H1 (cell line): ENCODE results near the gene MYH7. TPM values are rescaled to one million over a fixed set of nuclear protein-coding genes. Genes with fewer than 3 reads are reported as not detected.

Experiments
- CTCF ChIA-PET: fragments of 300-600 bp; sonication (Branson Sonifier 250); formaldehyde crosslinking; loops from one replicate; lab custom pipeline; 2021; ENCODE audit not compliant: partially characterized antibody; lab: Charles Lee
- POLR2A ChIA-PET: fragments of 300-600 bp; sonication (Branson Sonifier 250); formaldehyde crosslinking; loops from one replicate; lab custom pipeline; 2021; ENCODE audit warnings: inconsistent platforms; ENCODE audit not compliant: partially characterized antibody; lab: Charles Lee
- DNase-seq, 2 experiments: peaks; one replicate each; pipeline versions ENCODE4 v3.0.0 to v3.0.0-alpha.2; 2010 to 2022; ENCODE audit warnings: low spot score in 2 of 2, low read depth in 1 of 2, mixed read lengths in 1 of 2
- FAIRE-seq: peaks from 2 replicates; lab custom pipeline; 2011; peaks lifted over from hg19 to GRCh38; lab: Jason Lieb, UNC
- H2AFZ ChIP-seq: 2 replicates; pipeline ENCODE4 v1.8.1; 2012; ENCODE audit warnings: low read length, inconsistent platforms
- H2AK5ac ChIP-seq: 2 replicates; pipeline ENCODE4 v1.6.1; 2013; ENCODE audit warnings: low read depth, low read length
- H2BK120ac ChIP-seq: replicated peaks from 2 replicates; pipeline ENCODE3; 2013; ENCODE audit warnings: low read depth, low read length, inconsistent platforms
- H2BK12ac ChIP-seq: 2 replicates; pipeline ENCODE4 v1.6.1; 2013; ENCODE audit warnings: low read depth, low read length
- H2BK15ac ChIP-seq: 2 replicates; pipeline ENCODE4 v1.6.1; 2013; ENCODE audit warnings: low read length
- H2BK20ac ChIP-seq: 2 replicates; pipeline ENCODE4 v1.6.1; 2013; ENCODE audit warnings: low read length
- H2BK5ac ChIP-seq: 2 replicates; pipeline ENCODE4 v1.6.1; 2013; ENCODE audit warnings: low read depth, low read length
- H3K14ac ChIP-seq: 2 replicates; pipeline ENCODE4 v1.6.1; 2013; ENCODE audit warnings: inconsistent platforms; ENCODE audit not compliant: insufficient read length
- H3K18ac ChIP-seq: 2 replicates; pipeline ENCODE4 v1.6.1; 2013; ENCODE audit warnings: low read length; ENCODE audit errors: extremely low read depth
- H3K23ac ChIP-seq: 2 replicates; pipeline ENCODE4 v1.6.1; 2013; ENCODE audit warnings: inconsistent platforms; ENCODE audit not compliant: insufficient read length
- H3K23me2 ChIP-seq: 2 replicates; pipeline ENCODE4 v1.6.1; 2013; ENCODE audit warnings: low read depth, low read length
- H3K27ac ChIP-seq: 2 replicates; pipeline ENCODE4 v1.6.1; 2011; ENCODE audit warnings: low read depth, low read length, inconsistent platforms
- H3K27me3 ChIP-seq, 4 experiments: replicated peaks in 1 of 4; 1 replicate in 1 of 4; 2 replicates in 3 of 4; pipeline versions ENCODE4 v1.6.1 to v1.8.1; 2011 to 2013; ENCODE audit warnings: low read length in 3 of 4, mild to moderate bottlenecking in 3 of 4, inconsistent platforms in 2 of 4, mixed read lengths in 2 of 4, moderate library complexity in 1 of 4; ENCODE audit not compliant: control insufficient read depth in 3 of 4, insufficient read depth in 3 of 4; ENCODE audit errors: extremely low read depth in 1 of 4
- H3K36me3 ChIP-seq, 4 experiments: 2 replicates each; pipeline versions ENCODE4 v1.6.1 to v1.8.1; 2011 to 2013; ENCODE audit warnings: mild to moderate bottlenecking in 4 of 4, low read length in 3 of 4, moderate library complexity in 2 of 4, control low read depth in 1 of 4, inconsistent platforms in 1 of 4; ENCODE audit not compliant: insufficient read depth in 4 of 4, control insufficient read depth in 2 of 4
- H3K4ac ChIP-seq: replicated peaks from 2 replicates; pipeline ENCODE3; 2013; ENCODE audit warnings: low read length, low read depth, mixed read lengths, inconsistent platforms; ENCODE audit not compliant: insufficient read length
- H3K4me1 ChIP-seq, 4 experiments: replicated peaks in 1 of 4; 1 replicate in 1 of 4; 2 replicates in 3 of 4; pipeline versions ENCODE4 v1.6.1 to v1.8.1; 2011 to 2013; ENCODE audit warnings: low read length in 3 of 4, inconsistent platforms in 2 of 4, mixed read lengths in 1 of 4; ENCODE audit not compliant: insufficient read depth in 4 of 4, control insufficient read depth in 3 of 4
- H3K4me2 ChIP-seq, 2 experiments: 2 replicates each; pipeline versions ENCODE4 v1.6.1 to v1.8.1; 2011 to 2013; ENCODE audit warnings: low read depth in 2 of 2, low read length in 2 of 2, control low read depth in 1 of 2, inconsistent platforms in 1 of 2, mild to moderate bottlenecking in 1 of 2; ENCODE audit not compliant: insufficient read depth in 1 of 2
- H3K4me3 ChIP-seq, 4 experiments: fragments of 200-600, 300-600 bp in 1 of 4; sonication (generic), shearing (Covaris generic), sonication (Bioruptor Twin) in 1 of 4; 2 replicates each; pipeline versions ENCODE4 v1.5.1 to v1.8.1; 2011 to 2016; ENCODE audit warnings: low read length in 4 of 4, low read depth in 3 of 4, control low read depth in 2 of 4, inconsistent platforms in 2 of 4, mild to moderate bottlenecking in 2 of 4, mixed read lengths in 1 of 4, moderate library complexity in 1 of 4; ENCODE audit not compliant: insufficient read depth in 2 of 4; ENCODE audit errors: extremely low read depth in 1 of 4
- H3K56ac ChIP-seq: replicated peaks from 2 replicates; pipeline ENCODE3; 2013; ENCODE audit warnings: low read depth, mild to moderate bottlenecking, mixed read lengths, low read length, inconsistent platforms; ENCODE audit not compliant: insufficient read length
- H3K79me1 ChIP-seq: 2 replicates; pipeline ENCODE4 v1.6.1; 2013; ENCODE audit warnings: low read depth, low read length, control low read depth
- H3K79me2 ChIP-seq, 2 experiments: 2 replicates each; pipeline versions ENCODE4 v1.6.1 to v1.8.1; 2012 to 2013; ENCODE audit warnings: low read length in 2 of 2, mild to moderate bottlenecking in 2 of 2, inconsistent platforms in 1 of 2; ENCODE audit not compliant: insufficient read depth in 2 of 2, control insufficient read depth in 1 of 2
- H3K9ac ChIP-seq, 4 experiments: replicated peaks in 1 of 4; 1 replicate in 1 of 4; 2 replicates in 3 of 4; pipeline versions ENCODE4 v1.6.1 to v1.8.1; 2011 to 2013; ENCODE audit warnings: low read depth in 3 of 4, low read length in 3 of 4, control low read depth in 2 of 4, mild to moderate bottlenecking in 2 of 4, moderate library complexity in 2 of 4, inconsistent platforms in 1 of 4; ENCODE audit errors: extremely low read depth in 1 of 4
- H3K9me3 ChIP-seq, 2 experiments: 2 replicates each; pipeline versions ENCODE4 v1.6.1 to v1.8.1; 2012 to 2013; ENCODE audit warnings: mild to moderate bottlenecking in 2 of 2, moderate library complexity in 2 of 2, control low read depth in 1 of 2, inconsistent platforms in 1 of 2, low read depth in 1 of 2, low read length in 1 of 2, mixed read lengths in 1 of 2; ENCODE audit not compliant: insufficient read depth in 2 of 2
- H4K20me1 ChIP-seq, 2 experiments: replicated peaks in 1 of 2; 2 replicates each; pipeline versions ENCODE3 to v1.8.1; 2011 to 2013; ENCODE audit warnings: inconsistent platforms in 2 of 2, low read length in 2 of 2, mild to moderate bottlenecking in 1 of 2; ENCODE audit not compliant: insufficient read depth in 2 of 2, control insufficient read depth in 1 of 2
- H4K5ac ChIP-seq: 2 replicates; pipeline ENCODE4 v1.6.1; 2013; ENCODE audit warnings: low read length, low read depth, mixed read lengths, inconsistent platforms; ENCODE audit not compliant: insufficient read length
- H4K8ac ChIP-seq: 2 replicates; pipeline ENCODE4 v1.8.0; 2013; ENCODE audit warnings: mild to moderate bottlenecking, moderate library complexity, low read length, inconsistent platforms; ENCODE audit not compliant: insufficient read depth; ENCODE audit errors: extremely low read depth
- H4K91ac ChIP-seq: replicated peaks from 2 replicates; pipeline ENCODE3; 2013; ENCODE audit warnings: low read length, mixed read lengths, inconsistent platforms; ENCODE audit not compliant: insufficient read length
- BCL11A ChIP-seq, 2 experiments: IDR thresholded peaks; one replicate each; pipeline ENCODE4 v1.6.1; 2011; ENCODE audit warnings: low read depth in 2 of 2, low read length in 2 of 2, mild to moderate bottlenecking in 2 of 2
- EZH2 ChIP-seq: fragments of 200-600 bp; sonication (generic); IDR thresholded peaks from 2 replicates; pipeline ENCODE4 v1.7.1; 2012; ENCODE audit warnings: low read depth, mild to moderate bottlenecking, moderate library complexity, low read length, inconsistent platforms; ENCODE audit not compliant: severe bottlenecking
- GABPA ChIP-seq: IDR thresholded peaks from 2 replicates; pipeline ENCODE4 v1.6.1; 2011; ENCODE audit warnings: mild to moderate bottlenecking, low read length, moderate library complexity, borderline replicate concordance; ENCODE audit not compliant: insufficient read depth
- JUND ChIP-seq: IDR thresholded peaks from 2 replicates; pipeline ENCODE4 v1.6.1; 2011; ENCODE audit warnings: mild to moderate bottlenecking, improper control_type of control experiment, low read length
- KDM5A ChIP-seq: fragments of 200-600 bp; IDR thresholded peaks from 2 replicates; pipeline ENCODE4 v1.7.1; 2012; ENCODE audit warnings: mild to moderate bottlenecking, low read length, inconsistent platforms, mixed read lengths
- NRF1 ChIP-seq: IDR thresholded peaks from 2 replicates; pipeline ENCODE4 v1.6.1; 2011; ENCODE audit warnings: mild to moderate bottlenecking, low read depth, low read length, improper control_type of control experiment
- RBBP5 ChIP-seq: IDR thresholded peaks from 2 replicates; pipeline ENCODE4 v1.7.1; 2012; ENCODE audit warnings: low read depth, mild to moderate bottlenecking, inconsistent platforms, low read length, moderate library complexity, borderline replicate concordance
- SAP30 ChIP-seq: fragments of 300-600 bp; sonication (generic); IDR thresholded peaks from 2 replicates; pipeline ENCODE4 v1.7.1; 2012; ENCODE audit warnings: low read length, moderate library complexity, mild to moderate bottlenecking, inconsistent platforms; ENCODE audit not compliant: insufficient read depth, insufficient replicate concordance
- SIRT6 ChIP-seq: IDR thresholded peaks from one replicate; pipeline ENCODE4 v1.7.1; 2012; ENCODE audit warnings: low read length, inconsistent platforms
- TCF12 ChIP-seq: IDR thresholded peaks from 2 replicates; pipeline ENCODE4 v1.6.1; 2011; ENCODE audit warnings: low read depth, mild to moderate bottlenecking, low read length
- USF2 ChIP-seq: IDR thresholded peaks from 2 replicates; pipeline ENCODE4 v1.6.1; 2011; ENCODE audit warnings: low read length, improper control_type of control experiment
- WGBS, 2 experiments: shearing (Covaris generic) in 1 of 2; methylation state at CpG; one replicate each; pipeline versions ENCODE4 v1.1.6 to v1.1.7; 2013 to 2015; ENCODE audit warnings: low lambda C conversion rate in 2 of 2, mixed read lengths in 2 of 2, inconsistent platforms in 1 of 2, low coverage in 1 of 2, missing lambda C conversion rate in 1 of 2; ENCODE audit not compliant: insufficient replicate concordance in 2 of 2, insufficient coverage in 1 of 2, insufficient read length in 1 of 2; ENCODE audit errors: extremely low coverage in 1 of 2, missing lambda C conversion rate in 1 of 2; 5-methylcytosine and 5-hydroxymethylcytosine counted together
- polyA plus RNA-seq, 7 experiments: library from polyadenylated mRNA; depleted of rRNA in 3 of 7; stranded (reverse) in 5 of 7; unstranded in 2 of 7; fragments of >200 nt in 5 of 7; fragments of 200-250 nt in 2 of 7; gene quantifications; 1 replicate in 5 of 7; 2 replicates in 1 of 7; 4 replicates in 1 of 7; pipeline versions ENCODE4 v1.2.1 to v1.2.3, GENCODE V29; 2011 to 2013; ENCODE audit warnings: missing spikeins in 2 of 7, mixed read lengths in 2 of 7
- total RNA-seq: library from RNA; stranded (reverse); fragmentation: NEBNext Ultra II Directional; extraction: Animal tissue kit (Norgen Biotek cat#: 25700); gene quantifications from 2 replicates; pipeline ENCODE4 v1.2.1, GENCODE V29; 2021

Gene MYH7
- total and polyA plus RNA-seq, 2 of the 8 experiments (the other 6 are each of a cell fraction or from before 2014, with no cell fraction given): not detected

GRCh38 chr14:23381871-23382270 is 53.6 kb downstream of the MYH7 start:
- no peak overlapping the region for H3K9ac ChIP-seq
- H3K79me2 ChIP-seq: no peaks in the 10 kb centered on the region
- no peak overlapping the region for H2AK5ac ChIP-seq
- H2AFZ ChIP-seq: no peak overlapping the region
- H3K4me2 ChIP-seq: no peak overlapping the region
- H3K14ac ChIP-seq: no peak overlapping the region
- H3K23ac ChIP-seq: no peak overlapping the region
- POLR2A ChIA-PET: interaction anchor here (1.4 kb wide), 1 partner anchor 9 kb away, joined by 3 read pairs; the partner anchor contains the start of gene IL25
- no peaks in the 10 kb centered on the region for H3K36me3 ChIP-seq
- no peaks in the 10 kb centered on the region for H3K9me3 ChIP-seq
- no peak overlapping the region for H3K56ac ChIP-seq
- WGBS, 2 experiments: 73% methylated on average over 3 of the region's 3 CpGs; no CpG with 5 or more reads in 1 of the 2 experiments
- no peaks in the 10 kb centered on the region for H3K79me1 ChIP-seq
- H4K8ac ChIP-seq: no peak overlapping the region
- H2BK12ac ChIP-seq: no peak overlapping the region
- peaks cover 0 to 17% (median 10%) of the 10 kb centered on the region in 4 experiments; a peak in 6 of 7 replicates for H3K27me3 ChIP-seq
- H2BK5ac ChIP-seq: no peak overlapping the region
- no peak overlapping the region for H4K5ac ChIP-seq
- H2BK20ac ChIP-seq: no peak overlapping the region
- no peak for DNase-seq
- H3K4me1 ChIP-seq: peaks cover 0 to 6% (median 2%) of the 10 kb centered on the region in 4 experiments; a peak in 3 of 7 replicates
- FAIRE-seq: no peak
- H3K4me3 ChIP-seq: no peak overlapping the region
- no peak overlapping the region for H4K91ac ChIP-seq
- CTCF ChIA-PET: interaction anchor here (1.0 to 15.0 kb wide), 8 partner anchors 13 to 186 kb away, joined by 3 to 333 read pairs (median 4); partner anchors contain the start of genes AP1G2, EFS and SLC22A17
- no peak overlapping the region for H3K18ac ChIP-seq
- no peak overlapping the region for H3K27ac ChIP-seq
- no peaks in the 10 kb centered on the region for H4K20me1 ChIP-seq
- no peak overlapping the region for H2BK120ac ChIP-seq
- H3K4ac ChIP-seq: no peak overlapping the region
- H3K23me2 ChIP-seq: no peaks in the 10 kb centered on the region; the same call in 1 of the 2 replicates
- no peak overlapping the region for H2BK15ac ChIP-seq
- TF ChIP-seq SIRT6: no peak
- TF ChIP-seq SAP30: no peak
- TF ChIP-seq GABPA: no peak
- TF ChIP-seq EZH2: no peak
- no peak for TF ChIP-seq TCF12
- no peak for TF ChIP-seq BCL11A (IDR thresholded peaks at IDR 0.05; ENCODE audit: low read depth in 2 of 2, low read length in 2 of 2)
- TF ChIP-seq RBBP5: no peak
- no peak for TF ChIP-seq KDM5A
- TF ChIP-seq NRF1: no peak
- no peak for TF ChIP-seq USF2
- TF ChIP-seq JUND: no peak
